GM21723 (cell line): ENCODE data around the gene TMEM131.

Source experiments
- ATAC-seq: cut with Tn5 transposase; IDR thresholded peaks from one replicate; pipeline ENCODE4 v1.9.1; 2021; ENCODE audit warnings: mild to moderate bottlenecking, moderate library complexity; ENCODE audit not compliant: unreplicated experiment

The TMEM131 gene

DNA sequence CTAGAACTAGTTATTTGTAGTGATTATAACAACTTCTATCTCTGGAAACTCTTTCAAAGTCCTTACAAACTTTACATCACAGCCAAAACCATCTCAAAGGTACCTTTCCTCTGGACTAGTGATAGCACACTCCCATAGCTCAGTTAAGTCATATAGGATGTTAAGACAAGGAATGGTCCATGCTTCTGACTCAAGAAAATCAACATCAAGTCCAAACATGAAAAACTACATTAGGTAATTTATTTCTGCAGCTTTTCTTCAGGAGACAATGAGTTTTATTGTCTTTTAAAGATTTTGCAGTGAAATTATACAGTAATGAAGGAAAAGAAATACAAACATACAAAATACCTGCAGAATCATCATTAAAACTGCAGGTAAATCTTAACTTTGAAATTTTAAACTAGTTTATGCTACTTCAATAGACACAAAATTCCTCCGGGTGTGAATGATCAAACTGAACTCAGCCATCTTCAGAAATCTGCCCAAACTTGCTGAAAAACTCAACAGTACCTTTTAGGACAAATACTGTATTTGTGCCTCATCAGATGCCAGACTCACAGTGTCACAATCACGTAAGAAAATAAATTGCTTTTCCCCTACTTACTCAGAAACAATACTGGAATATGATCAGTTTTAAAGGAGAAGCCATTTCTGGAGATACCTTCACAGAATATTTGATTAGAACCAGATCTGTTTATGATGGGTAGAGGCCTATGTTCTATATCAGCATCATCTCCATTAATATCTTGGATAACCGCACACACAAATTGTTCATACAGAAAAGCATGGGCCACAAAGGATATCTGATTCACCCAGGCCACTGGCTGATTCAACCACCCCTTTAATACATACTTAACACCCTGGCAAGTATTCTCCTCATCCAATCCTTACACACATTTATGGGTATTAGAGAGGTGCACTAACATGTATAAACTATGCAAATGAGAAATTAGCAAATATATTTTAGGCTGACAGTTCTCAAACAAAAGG lies 2.6 kb downstream of the TMEM131 start:
- no peak for ATAC-seq

DNA sequence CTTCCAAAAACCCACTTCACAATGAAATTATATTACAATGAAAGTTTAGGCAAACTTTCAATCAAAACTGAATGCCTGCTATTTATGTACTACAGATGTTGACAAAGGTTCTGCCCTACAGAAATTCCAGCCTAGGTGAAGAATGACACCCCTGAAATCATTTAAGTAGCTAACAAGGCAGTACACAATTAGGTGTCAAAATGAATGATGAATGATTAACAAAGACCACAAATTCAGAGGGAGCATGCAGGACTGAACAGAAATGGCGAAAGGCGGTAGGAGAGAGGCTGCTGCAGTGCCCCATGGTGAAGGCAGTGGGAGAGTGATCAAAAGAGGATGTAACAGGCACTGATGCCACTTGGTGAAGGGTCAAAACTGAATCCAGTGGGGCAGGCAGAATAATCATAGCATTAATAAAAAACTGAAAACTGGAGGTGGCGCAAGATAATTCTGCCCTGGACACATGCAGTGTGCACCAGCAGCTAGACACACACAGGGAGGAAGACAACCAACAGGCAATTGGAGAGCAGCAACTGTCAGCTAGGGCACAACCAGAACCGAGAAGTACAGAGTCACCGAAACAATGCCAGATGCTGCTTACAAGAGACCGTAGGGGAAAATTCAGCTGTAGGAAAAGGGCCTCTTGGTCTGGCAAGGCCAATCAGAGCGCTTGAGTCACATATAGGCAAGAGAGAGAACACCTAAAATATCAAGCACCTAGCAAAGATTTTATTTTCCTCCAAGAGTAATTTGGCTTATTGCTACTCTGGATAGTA lies 4.5 kb downstream of the TMEM131 start:
- ATAC-seq = no peak

DNA sequence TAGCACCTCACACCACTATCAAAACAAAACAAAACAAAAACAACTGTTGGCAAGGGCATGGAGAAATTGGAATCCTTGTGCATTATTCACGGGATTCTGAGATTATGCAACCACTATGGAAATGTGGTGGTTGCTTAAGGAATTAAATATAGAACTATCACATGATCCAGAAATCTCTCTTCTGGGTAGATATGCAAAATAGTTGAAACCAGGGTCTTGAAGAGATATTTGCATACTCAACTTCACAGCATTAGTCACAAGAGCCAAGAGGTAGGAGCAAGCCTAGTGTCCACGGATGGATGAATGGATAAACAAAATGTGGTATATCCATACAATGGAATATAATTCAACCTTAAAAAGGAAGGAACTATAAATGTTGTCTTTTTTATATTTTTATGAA lies 7.0 kb downstream of the TMEM131 start:
- no peak for ATAC-seq

DNA sequence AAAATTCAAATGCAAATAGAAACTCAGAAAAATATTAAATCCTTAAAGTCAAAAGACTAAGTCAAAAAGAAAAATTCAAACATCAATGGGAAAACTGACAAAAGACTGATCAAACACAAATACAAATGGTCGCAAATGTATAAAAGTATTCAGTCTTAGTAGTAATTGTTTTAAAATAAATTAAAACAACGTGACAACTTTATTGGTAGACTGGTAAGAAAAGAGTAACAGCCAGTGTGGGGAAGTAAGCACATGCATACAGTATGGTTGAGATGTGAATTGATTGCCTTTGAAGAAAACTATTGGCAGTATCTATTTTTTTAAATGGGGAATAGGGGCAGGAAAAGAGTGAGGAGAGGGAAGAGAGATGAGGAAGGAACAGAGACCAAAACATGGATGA lies 9.8 kb downstream of the TMEM131 start:
- no peak for ATAC-seq

DNA sequence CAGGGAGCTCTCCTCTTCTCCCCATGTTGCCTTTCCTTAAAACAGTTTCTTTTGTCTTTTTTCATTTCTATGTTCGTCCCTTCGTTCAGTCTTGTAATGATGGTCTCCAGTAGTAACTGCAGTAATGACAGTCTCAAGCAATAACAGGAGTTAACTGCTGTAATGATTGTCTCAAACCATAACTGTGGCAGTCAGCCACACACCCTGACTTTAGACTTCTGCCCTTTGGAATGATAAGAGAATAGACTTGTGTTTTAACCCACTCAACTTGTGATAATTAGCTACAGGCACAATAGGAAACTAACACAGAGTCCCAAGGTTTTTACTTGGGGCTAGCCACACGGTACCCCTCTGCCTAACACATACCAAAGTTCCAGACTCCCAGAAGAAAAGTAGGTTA lies 12.1 kb downstream of the TMEM131 start:
- no peak for ATAC-seq

DNA sequence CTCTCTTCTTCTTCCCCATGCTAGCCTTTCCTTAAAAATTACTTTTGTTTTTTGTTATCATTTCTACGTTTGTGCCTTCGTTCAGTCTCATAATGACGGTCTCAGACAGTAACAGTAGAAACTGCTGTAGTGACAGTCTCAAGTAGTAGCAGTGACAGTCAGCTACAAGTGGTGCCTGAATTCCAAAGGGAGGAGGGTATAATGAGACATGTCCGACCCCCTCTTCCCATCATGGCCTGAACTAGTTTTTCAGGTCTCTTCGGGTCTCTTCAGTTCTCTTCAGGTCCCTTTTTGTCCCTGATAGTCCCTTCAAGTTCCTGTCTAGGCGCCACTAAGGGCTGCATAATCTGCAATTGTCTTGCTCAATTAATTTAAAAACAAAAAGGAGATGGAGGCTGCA lies 12.6 kb downstream of the TMEM131 start:
- no peak for ATAC-seq

DNA sequence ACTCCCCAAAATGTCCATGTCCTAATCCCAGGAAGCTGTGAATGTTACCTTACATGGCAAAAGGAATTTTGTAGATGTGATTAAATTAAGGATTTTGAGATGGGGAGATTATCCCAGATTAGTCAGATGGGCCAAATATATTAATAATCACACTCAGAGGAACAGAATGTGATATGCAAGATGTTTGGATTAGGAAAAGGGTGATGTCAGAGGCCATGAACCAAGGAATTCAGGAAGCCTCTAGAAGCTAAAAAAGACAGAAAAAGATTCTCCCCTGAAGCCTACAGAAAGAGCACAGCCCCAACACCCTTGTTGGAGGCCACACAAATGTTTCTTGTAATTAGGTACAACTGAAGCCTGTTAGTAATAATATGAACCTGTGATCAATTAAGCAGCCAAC lies 13.1 kb downstream of the TMEM131 start:
- no peak for ATAC-seq

DNA sequence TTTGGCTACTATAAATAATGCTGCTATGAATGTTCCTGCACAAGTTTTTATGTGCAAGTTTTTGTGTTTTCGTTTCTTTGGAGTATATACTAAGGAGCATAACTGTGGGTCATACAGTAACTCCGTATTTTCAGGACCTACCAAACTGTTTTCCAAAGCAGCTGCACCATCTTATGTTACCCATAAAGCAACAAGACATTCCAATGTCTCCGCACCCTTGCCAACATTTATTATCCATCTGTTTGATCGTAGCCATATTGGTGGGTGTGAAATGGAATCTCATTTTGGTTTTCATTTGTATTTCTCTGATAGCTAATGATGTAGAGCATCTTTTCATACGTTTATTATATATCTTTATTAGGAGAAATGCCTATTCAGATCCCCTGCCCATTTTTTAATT lies 13.8 kb downstream of the TMEM131 start:
- no peak for ATAC-seq

DNA sequence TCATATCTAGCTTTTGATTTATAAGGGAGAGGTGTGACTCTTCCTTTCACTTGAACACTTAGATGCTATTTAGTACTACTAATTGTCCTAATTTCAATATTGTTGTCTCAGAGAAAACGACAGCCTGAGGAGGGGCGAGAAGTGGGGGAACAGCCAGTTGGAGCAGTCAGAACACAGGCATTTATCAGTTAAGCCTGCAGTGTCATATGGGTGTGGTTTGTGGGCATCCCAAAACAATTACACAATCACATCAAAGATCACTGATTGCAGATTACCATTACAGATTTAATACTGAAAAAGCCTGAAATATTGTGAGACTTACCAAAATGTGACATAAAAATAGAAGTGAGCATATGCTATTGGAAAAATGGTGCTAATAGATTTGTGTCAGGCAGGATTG lies 15.8 kb downstream of the TMEM131 start:
- ATAC-seq = no peak

DNA sequence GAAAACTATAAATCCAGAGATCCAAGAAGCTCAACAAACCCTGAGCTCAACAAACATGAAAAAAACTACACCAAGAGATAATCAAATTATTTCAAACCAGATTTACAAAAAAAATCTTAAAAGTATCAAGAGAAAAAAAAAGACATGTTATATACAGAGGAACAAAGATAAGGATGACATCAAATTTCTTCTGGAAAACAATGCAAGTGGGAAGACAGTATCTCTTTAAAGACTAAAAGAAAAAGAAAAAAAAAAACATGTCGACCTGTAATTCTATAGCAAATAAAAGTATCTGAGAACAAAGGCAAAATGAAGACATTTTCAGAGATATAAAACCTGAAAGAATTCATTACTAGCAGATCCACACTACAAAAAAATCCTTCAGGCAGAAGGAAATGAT lies 21.3 kb downstream of the TMEM131 start:
- ATAC-seq = no peak

DNA sequence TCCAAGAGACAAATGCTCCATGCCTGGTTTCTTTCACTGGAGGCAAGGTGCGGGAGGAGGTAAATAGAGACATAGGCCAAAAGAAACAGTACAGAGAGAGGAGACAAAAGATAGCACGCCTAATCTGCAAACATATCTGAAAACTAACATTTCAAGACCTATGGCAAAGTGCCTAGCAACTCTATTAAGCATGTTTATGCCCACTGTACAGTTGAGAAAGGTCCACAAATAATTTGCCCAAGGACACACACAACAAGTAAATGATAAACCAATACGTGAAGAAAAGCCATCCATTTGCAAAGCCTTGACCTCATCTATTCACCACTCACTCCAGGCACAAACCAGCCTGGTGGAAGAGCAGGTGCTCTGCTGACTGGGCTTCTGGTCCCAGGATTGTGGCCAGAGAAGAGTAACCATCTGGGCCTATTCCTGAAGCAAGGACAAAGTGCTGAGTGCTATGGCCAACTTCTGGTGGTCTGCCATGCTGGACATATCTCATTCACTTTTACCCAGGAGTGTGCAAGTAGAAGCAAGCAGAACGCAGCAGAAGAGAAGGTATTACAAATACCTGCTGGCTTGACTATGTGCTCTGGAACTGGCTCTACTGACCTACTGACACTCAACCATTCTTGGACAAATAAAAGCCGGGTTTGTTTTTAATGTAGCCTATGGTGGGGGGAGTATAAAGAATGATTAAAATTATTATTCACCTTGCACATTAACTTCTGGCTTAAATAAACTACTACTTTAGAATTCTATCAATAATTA lies 25.3 kb downstream of the TMEM131 start:
- ATAC-seq = no peak

DNA sequence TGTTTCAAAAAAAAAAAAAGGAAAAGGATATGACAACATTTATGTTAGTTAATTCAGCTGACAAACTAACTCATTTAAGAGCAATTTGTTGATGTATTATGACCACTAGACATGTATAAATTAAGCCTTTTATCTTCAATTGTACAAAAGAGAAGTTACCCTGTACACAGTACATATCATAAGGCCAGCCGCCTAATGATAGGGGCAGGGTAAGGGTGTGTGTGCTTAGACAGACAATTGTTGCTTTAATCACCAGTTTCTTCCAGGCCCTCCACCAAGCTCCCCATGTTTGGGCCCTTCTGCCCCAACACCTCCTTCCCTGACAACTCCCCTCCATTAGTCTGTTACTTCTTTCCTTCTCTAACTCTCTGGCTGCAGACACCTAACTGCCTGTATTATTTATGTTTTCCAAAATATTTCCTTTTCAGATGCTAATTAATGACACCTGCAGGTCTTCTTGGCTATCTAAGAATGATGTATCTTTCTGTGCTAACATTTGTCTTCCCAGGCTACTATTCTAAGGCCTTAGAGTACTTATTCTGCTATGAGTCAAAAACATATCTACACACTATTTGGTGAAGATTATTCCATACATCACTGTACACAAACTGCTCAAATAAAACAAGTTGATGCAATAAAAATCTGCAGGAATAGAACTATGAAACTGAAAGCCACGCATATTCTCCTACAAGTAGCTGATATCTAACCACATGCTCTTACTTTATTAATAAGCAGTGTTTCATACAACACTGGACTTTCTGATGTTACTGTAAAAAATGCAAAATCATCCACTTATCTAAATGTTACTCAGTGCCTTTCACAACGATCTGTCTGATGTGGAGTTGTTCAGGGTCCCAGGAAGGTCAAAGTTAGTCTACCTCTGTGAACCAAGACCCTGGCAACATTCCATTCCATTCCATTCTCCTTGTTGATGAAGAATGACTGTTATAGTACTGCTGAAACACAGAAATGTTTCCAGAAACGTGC lies 26.4 kb downstream of the TMEM131 start:
- ATAC-seq = no peak

DNA sequence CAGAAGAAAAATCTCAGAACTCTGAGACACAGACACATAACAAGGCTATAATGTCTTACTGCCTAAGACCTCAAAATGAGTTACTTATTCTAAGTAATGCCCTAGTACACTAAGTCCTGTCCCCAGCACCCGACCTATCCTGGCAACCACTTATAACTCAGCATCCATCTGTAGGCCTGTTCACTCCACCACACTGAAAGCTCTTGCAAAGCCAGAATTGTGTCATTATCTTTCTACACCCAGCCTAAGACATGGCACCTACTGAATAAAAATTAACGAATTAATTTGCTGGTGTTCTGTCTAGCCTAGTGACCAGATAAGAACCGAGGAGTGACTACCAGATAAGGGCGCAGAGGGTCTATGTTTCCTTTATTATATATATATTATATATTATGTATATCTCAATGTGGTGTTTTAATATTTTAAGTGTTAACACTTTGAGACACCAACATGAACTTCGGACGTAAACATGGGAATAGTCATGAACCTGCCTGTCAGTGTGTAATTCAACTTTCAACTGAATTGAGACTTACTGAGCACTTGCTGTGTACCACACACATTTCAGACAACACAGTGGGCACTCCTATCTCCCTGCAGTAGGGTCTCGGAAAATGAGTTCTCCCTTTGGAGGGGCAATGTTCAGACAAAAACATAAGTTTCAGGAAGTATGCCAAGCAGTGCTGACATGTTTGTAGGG lies 27.7 kb downstream of the TMEM131 start:
- no peak for ATAC-seq

DNA sequence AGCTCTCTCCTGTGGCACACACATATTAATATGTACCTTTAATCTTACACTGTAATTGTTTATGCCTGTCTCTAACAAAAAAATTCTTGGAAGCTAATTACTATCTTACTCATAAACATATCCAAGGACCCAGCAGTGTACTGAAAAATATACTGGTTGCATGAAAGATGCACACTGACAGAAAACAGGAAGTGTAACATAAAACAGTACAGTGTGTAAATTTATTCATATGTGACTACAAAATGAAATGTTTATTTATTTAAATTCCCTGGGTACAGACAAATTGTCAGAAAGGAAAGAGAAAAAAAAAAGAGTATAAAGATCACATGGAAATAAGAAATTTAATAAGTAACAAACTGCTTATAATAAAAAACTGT lies 28.5 kb downstream of the TMEM131 start:
- ATAC-seq = peak; percentile 22

DNA sequence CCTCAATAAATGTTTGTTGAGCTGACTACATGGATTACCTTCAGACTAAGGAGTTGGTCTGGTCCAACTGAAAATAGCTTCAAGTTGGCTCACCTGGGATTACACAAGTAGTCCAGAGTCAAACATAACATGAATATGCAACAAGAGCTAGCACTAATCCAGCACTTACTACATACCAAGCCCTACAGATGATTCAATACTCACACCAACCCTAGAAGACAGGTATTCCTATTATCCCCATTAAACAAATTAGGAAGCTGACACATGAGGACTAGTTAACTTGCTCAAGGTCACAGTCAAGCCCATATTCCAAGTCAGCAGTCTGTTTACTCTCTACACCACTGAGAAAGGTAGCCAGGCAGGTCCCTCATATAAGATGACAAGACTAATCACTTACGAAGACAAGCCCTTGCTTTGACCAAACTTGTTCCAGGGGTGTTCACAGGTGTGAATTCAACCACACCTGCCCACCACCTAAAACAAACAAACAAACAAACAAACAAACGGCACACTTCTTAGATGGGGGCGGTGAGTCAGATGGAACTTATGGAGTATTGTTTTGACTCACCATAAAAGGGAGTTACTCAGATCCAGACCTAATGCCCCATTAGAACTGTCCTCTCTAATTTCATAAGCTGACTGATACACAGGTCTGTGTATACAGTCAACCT lies 29.1 kb downstream of the TMEM131 start:
- peak; percentile 67 for ATAC-seq

DNA sequence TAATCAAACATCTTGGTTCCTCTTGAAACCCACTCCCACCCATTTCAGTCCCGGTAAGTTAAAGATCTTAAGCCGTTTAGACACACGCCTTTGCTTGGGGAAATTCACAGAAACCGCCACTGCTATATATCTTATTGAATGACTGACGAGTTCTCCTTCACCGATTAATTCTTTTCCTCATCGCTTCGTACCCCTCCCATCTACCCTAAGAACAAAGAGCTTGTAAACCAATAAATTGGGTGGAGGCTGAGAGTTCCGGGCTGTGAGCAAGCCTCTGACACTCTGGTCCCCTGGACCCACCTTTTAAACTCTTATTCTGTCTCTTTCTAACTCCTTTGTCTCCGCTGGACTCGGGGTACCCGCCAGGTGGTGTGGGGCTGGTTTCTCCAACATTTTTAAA lies 30.6 kb downstream of the TMEM131 start:
- ATAC-seq = no peak

DNA sequence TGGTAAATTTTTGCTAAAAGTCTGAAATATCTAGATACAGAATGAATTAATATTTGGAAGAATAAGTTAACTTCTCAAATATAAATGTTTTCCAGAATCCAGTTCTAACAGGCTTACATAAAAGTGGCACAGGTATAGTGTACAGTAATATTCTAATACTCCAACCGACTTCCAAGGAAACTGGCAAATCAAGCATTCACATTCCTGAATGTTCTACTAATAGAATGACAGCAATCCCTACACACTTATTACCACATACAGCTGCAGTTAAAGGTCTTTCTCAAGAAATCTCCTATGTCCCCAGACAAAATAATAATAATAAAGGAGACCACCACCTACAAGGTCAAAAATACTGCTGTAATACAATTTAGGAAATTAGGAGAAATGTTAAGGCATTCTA lies 31.9 kb downstream of the TMEM131 start:
- no peak for ATAC-seq

DNA sequence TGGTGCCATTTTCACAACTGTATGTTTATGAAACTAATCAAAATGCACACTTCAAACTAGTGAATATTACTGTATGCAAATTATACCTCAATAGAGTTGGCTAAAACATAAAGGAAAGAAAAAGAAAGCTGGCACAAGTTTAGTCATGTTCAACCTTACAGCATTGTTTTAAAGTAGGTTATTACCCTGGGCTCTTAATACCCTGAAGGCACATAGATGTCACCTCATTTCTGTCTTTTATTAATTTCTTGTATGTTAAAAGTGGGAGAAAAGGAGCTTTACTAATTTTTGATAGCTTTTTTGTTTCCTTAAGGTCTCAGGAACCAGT lies 32.7 kb downstream of the TMEM131 start:
- ATAC-seq = no peak

DNA sequence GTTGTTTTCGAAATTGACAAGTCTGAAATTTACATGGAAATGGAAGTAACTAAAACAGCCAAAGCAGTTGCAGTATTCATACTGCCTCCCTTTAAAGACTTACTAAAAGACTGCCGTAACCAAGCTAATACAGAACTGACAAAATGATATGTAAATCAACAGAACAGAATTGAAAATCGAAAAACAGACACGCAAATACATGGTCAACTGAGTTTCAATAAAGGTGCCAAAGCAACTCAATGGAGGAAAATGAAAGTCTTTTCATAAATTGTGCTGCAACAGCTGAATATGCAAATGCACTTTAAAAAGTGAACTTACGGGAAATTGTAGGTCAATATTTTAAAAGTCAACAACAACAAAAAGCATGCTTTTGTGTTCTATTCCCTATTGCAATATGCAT lies 34.2 kb downstream of the TMEM131 start:
- ATAC-seq = no peak
